ENCODE measurements around the gene DRAP1.

DRAP1 gene

GRCh38 chr11:65942531-65942930 lies 23.3 kb downstream of the DRAP1 start:
- H3K27ac ChIP-seq = no peak overlapping the region
- H3K36me3 ChIP-seq = no peaks in the 10 kb centered on the region
- no peaks in the 10 kb centered on the region for H3K27me3 ChIP-seq (ENCODE audit: insufficient read depth, low read depth, severe bottlenecking)
- no peak for TF ChIP-seq CTCF (IDR thresholded peaks at IDR 0.05; ENCODE audit: low read depth, low read length)
- no peak for DNase-seq
- no peak overlapping the region for H3K4me3 ChIP-seq (ENCODE audit: low read depth, low read length)
- no peaks in the 10 kb centered on the region for H3K9me3 ChIP-seq (ENCODE audit: severe bottlenecking)

- Histone ChIP-seq H3K36me3 (no peaks in the 10 kb centered on the region), H3K9me3 (ENCODE audit: severe bottlenecking) (no peaks in the 10 kb centered on the region), H3K27ac (no peak overlapping the region), H3K4me3 (ENCODE audit: low read depth, low read length) (no peak overlapping the region), H3K27me3 (ENCODE audit: insufficient read depth, low read depth, severe bottlenecking) (no peaks in the 10 kb centered on the region)
- no peak for DNase-seq
- no peak for TF ChIP-seq CTCF (IDR thresholded peaks at IDR 0.05; ENCODE audit: low read depth, low read length)
Observed at GRCh38 chr11:65944191-65944590, 25.0 kb downstream of the DRAP1 start.

GRCh38 chr11:65944767-65945166 lies 25.5 kb downstream of the DRAP1 start:
- DNase-seq = no peak
- H3K4me3 ChIP-seq (ENCODE audit: low read depth, low read length) = no peak overlapping the region
- no peak for TF ChIP-seq CTCF (IDR thresholded peaks at IDR 0.05; ENCODE audit: low read depth, low read length)
- no peak overlapping the region for H3K27ac ChIP-seq
- no peaks in the 10 kb centered on the region for H3K27me3 ChIP-seq (ENCODE audit: insufficient read depth, low read depth, severe bottlenecking)
- H3K36me3 ChIP-seq = no peaks in the 10 kb centered on the region
- H3K9me3 ChIP-seq (ENCODE audit: severe bottlenecking) = no peaks in the 10 kb centered on the region

- H3K9me3 ChIP-seq (ENCODE audit: severe bottlenecking) = no peaks in the 10 kb centered on the region
- no peak for DNase-seq
- H3K27ac ChIP-seq = no peak within 1 kb of the TSS
- H3K4me3 ChIP-seq (ENCODE audit: low read depth, low read length) = no peak within 1 kb of the TSS
- H3K27me3 ChIP-seq (ENCODE audit: insufficient read depth, low read depth, severe bottlenecking) = no peaks in the 10 kb centered on the region
- no peak for TF ChIP-seq CTCF (IDR thresholded peaks at IDR 0.05; ENCODE audit: low read depth, low read length)
- no peaks in the 10 kb centered on the region for H3K36me3 ChIP-seq
Observed at GRCh38 chr11:65945430-65945911, 26.2 kb downstream of the DRAP1 start, which contains the start of gene TSGA10IP. TSGA10IP (plus strand) TSS chr11:65945480; CDS start chr11:65945676, 196 bp downstream.

- no peak for TF ChIP-seq CTCF (IDR thresholded peaks at IDR 0.05; ENCODE audit: low read depth, low read length)
- H3K4me3 ChIP-seq (ENCODE audit: low read depth, low read length) = no peak overlapping the region
- no peak overlapping the region for H3K27ac ChIP-seq
- H3K27me3 ChIP-seq (ENCODE audit: insufficient read depth, low read depth, severe bottlenecking) = no peaks in the 10 kb centered on the region
- no peaks in the 10 kb centered on the region for H3K9me3 ChIP-seq (ENCODE audit: severe bottlenecking)
- DNase-seq = no peak
- no peaks in the 10 kb centered on the region for H3K36me3 ChIP-seq
Observed at GRCh38 chr11:65945941-65946558, 26.8 kb downstream of the DRAP1 start.

- H3K36me3 ChIP-seq = no peaks in the 10 kb centered on the region
- H3K9me3 ChIP-seq (ENCODE audit: severe bottlenecking) = no peaks in the 10 kb centered on the region
- H3K27ac ChIP-seq = no peak overlapping the region
- H3K4me3 ChIP-seq (ENCODE audit: low read depth, low read length) = no peak overlapping the region
- no peaks in the 10 kb centered on the region for H3K27me3 ChIP-seq (ENCODE audit: insufficient read depth, low read depth, severe bottlenecking)
- no peak for TF ChIP-seq CTCF (IDR thresholded peaks at IDR 0.05; ENCODE audit: low read depth, low read length)
- no peak for DNase-seq
Observed at GRCh38 chr11:65946655-65947054, 27.4 kb downstream of the DRAP1 start.

All from WERI-Rb-1 (cell line).